GM21367 (cell line): Measurements from ENCODE around the gene FOXE3.

Experiments
- ATAC-seq: cut with Tn5 transposase; IDR thresholded peaks from one replicate; pipeline ENCODE4 v1.9.1; 2021; ENCODE audit not compliant: unreplicated experiment

FOXE3 gene

DNA sequence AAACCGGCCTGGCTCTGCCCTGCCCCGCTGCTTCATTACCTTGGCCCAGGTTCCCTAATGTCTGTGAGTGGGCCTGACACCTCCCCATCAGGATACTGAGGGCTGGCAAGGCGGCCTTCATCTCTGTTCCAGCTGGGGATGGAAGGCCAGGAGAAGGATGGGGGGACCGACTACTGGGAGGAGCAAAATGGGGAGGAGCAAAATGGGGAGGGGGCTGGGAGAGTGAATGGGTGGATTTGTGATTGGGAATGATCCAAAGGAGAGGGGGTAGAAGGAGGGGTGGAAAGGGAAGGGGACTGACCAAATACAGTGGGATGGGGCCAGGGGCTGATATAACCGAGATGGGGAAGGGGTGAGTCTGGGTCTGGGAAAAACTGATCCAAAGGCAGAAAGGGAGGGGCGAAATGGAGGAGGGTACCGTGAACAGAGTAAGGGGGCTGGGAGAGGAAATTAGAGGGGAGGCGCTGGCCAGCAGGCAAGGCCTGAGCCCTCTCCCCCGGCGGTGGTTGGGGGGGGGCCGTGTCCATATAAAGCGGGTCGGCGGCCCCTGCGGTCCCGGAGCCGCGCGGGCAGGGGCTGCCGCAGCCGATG is at the start of gene FOXE3:
Gene FOXE3, plus strand, starts transcription at position 558 of the 591 bp plus-strand sequence. Its CDS starts 31 bp downstream, at position 589.
- no peak for ATAC-seq

DNA sequence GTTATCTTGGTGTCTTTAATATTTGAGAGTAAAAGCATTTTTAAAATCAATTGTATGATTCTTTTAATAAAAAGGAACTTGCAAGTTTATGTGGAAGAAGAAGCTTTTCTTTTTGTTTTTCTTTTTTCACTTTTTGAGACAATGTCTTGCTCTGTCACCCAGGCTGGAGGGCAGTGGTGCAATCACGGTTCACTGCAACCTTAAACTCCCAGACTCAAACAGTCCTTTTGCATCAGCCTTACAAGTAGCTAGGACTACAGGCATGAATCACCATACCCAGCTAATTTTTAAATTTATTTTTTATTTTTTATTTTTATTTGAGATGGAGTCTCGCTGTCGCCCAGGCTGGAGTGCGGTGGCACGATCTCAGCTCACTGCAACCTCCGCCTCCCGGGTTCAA is 48.4 kb upstream of the FOXE3 start:
- no peak for ATAC-seq

- no peak for ATAC-seq
Measured at GRCh38 chr1:47371016-47371517, 45.0 kb upstream of the FOXE3 start.

DNA sequence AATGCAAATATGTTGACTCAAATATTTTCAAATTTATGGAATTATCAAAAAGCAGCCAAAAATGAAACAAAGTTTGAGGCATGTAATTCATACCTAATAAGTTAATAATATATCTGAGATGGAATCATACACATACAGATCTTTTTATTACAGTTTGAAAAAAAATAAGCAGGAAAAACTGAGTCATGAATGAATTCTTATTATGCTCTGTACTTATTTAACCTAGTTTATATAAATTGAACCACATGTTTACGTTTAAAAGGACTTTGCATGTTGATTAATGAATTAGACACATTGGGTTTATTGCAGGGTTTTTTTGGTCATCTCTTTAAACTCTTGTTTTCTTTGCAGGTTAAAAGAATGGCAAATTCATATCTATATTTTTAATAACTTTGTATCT is 41.6 kb upstream of the FOXE3 start:
- ATAC-seq = no peak

DNA sequence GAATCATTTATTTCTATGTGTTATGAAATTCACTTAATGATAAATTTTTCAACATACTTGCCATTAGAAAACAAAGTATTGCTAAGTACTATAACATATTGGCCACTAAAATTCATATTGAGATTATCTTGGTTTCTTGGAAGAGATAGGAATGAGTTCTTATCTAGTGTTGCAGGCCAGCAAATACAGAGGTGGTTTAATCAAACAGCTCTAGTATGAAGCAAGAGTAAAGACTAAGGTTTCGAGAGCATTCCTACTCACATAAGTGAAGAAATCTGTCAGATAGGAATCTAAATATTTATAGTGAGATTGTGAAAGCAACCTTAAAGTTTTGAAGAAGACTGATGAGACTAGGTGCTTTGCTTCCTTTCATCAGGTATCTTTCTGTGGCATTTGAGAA is 37.9 kb upstream of the FOXE3 start:
- ATAC-seq = no peak

DNA sequence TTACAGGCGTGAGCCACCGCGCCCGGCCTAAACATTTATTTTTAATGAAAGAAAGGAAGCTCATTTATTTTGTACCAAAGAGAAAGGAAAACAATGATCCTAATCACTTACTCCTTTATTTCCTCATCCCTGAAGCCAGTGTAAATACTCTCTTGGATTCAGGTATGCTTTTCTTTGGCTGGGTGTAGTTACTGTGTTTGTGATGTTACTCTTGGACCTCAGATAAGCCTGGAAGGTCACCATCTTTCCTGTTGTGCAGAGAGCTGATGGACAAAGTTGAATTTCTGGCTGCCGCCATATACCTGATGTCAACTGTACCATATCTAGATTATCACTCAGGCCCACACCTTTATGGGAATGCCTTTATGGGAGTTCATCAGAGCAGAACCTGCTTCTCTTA is 35.4 kb upstream of the FOXE3 start:
- no peak for ATAC-seq

DNA sequence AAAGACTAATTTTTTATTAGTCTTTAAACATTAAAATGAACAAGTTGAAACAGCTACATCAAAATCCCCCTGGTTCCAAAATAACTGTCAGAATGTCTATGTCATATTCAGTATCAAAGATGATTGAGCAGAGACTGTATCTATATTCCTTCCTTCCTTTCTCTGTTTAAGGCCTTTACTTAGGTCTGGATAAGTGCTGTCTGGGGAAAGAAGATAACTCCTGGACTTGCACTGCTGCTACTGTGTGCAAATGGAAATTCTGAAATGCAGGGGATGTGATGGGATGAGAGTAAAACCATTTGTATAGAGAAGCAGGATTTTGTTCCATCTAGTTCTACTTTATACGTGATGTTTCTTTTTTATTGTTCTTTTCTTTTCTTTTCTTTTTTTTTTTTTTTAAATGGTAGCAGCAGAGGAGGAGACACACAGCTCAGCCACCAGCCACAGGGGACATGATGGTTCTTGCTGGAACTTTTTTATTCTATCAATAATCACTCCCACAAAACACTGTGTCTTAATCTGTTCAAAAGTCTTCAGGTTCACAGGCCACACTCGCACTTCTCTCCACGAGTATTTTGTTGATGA is 33.6 kb upstream of the FOXE3 start:
- no peak for ATAC-seq

- ATAC-seq = no peak
Measured at GRCh38 chr1:47384083-47384482, 32.0 kb upstream of the FOXE3 start.

GRCh38 chr1:47385020-47385419 is 31.1 kb upstream of the FOXE3 start:
- no peak for ATAC-seq

GRCh38 chr1:47386268-47386667 is 29.8 kb upstream of the FOXE3 start:
- ATAC-seq = no peak

- no peak for ATAC-seq
Measured at GRCh38 chr1:47388030-47388890, 27.8 kb upstream of the FOXE3 start.

- no peak for ATAC-seq
Measured at GRCh38 chr1:47388891-47389238, 27.2 kb upstream of the FOXE3 start.

GRCh38 chr1:47389731-47390130 is 26.4 kb upstream of the FOXE3 start:
- ATAC-seq = no peak

GRCh38 chr1:47390843-47391242 is 25.2 kb upstream of the FOXE3 start:
- no peak for ATAC-seq

DNA sequence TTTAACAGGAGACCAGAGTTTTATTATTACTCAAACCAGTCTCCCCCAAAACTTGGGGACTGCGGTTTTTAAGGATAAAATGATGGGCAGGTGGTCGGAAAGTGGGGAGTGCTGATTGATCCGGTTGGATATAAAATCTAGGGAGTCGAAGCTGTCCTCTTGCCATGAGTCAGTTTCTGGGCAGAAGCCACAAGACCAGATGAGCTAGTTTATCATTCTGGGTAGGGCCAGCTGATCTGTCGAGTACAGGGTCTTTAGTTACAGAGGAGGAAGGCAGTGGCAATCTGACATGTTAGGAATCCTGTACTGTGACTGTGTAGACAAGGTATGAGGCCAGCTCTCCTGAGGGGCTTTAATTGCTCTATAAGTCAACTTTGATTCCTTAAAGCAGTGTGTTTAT is 22.9 kb upstream of the FOXE3 start:
- no peak for ATAC-seq

GRCh38 chr1:47395433-47395832 is 20.7 kb upstream of the FOXE3 start:
- no peak for ATAC-seq

- no peak for ATAC-seq
Measured at GRCh38 chr1:47396671-47397196, 19.4 kb upstream of the FOXE3 start.

- no peak for ATAC-seq
Measured at GRCh38 chr1:47399138-47399845, 16.8 kb upstream of the FOXE3 start.

DNA sequence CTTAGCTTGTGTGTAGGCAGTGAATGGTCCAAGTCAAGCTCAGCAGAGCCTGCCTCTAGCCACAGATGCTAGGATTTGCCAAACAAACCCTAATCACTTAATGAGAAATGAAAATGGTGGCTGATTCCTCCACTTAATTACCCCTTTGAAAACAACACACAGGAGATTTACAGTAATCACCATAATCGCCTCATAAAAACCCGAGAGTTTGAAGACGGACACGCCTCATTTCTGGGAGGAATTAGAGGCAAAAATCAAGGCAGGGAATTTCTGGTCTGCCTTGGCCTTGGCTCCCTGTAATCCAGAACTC is 16.3 kb upstream of the FOXE3 start:
- ATAC-seq = no peak

GRCh38 chr1:47401761-47402160 is 14.3 kb upstream of the FOXE3 start:
- no peak for ATAC-seq

- ATAC-seq = no peak
Measured at GRCh38 chr1:47402591-47402990, 13.5 kb upstream of the FOXE3 start.
